PC-3 (cell line): ENCODE measurements around the gene DENND2A.

Experiments used
- EZH2phosphoT487 ChIP-seq: fragments of 300-600 bp; sonication (generic); IDR thresholded peaks from 2 replicates; pipeline ENCODE4 v1.6.1; 2018; ENCODE audit warnings: mild to moderate bottlenecking, antibody characterized with exemption, low read length, borderline replicate concordance
- TF ChIP-seq, protein P1 (sequence below): fragments of 300-600 bp; sonication (generic); conservative IDR thresholded peaks from 2 replicates; pipeline ENCODE4 v1.5.1; 2017; ENCODE audit warnings: antibody characterized with exemption, low read depth, mild to moderate bottlenecking, low read length

DNA sequence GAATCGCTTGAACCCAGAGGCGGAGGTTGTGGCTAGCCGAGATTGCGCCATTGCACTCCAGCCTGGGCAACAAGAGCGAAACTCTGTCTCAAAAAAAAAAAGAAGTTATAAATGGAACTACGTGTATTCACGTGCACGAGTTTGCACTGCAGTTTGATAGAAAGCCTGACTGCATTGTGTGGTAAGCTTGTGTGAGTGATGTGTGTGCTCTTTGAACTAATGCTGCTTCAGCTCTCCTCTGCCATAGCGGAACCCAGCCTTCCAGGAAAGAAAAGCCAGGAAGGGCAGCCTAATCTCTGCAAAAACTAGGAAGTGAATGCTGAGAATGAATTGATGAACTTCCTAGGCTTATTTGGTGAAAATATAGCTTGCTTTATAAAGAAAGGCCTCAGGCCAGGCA, 145.7 kb downstream of the DENND2A start:
- TF ChIP-seq, protein P1, sequence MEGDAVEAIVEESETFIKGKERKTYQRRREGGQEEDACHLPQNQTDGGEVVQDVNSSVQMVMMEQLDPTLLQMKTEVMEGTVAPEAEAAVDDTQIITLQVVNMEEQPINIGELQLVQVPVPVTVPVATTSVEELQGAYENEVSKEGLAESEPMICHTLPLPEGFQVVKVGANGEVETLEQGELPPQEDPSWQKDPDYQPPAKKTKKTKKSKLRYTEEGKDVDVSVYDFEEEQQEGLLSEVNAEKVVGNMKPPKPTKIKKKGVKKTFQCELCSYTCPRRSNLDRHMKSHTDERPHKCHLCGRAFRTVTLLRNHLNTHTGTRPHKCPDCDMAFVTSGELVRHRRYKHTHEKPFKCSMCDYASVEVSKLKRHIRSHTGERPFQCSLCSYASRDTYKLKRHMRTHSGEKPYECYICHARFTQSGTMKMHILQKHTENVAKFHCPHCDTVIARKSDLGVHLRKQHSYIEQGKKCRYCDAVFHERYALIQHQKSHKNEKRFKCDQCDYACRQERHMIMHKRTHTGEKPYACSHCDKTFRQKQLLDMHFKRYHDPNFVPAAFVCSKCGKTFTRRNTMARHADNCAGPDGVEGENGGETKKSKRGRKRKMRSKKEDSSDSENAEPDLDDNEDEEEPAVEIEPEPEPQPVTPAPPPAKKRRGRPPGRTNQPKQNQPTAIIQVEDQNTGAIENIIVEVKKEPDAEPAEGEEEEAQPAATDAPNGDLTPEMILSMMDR: no peak
- no peak for TF ChIP-seq EZH2phosphoT487
